ENCODE data around the gene ERCC4. TPM values are rescaled to one million over a fixed set of nuclear protein-coding genes. Genes with fewer than 3 reads are reported as not detected.
A peak's percentile ranks its signal among the peaks of the same experiment; 100 is the strongest.

Gene ERCC4
- total and polyA plus RNA-seq, 2 of the 8 experiments (the other 6 are each of a cell fraction or from before 2014, with no cell fraction given) = 1.6 to 13.2 TPM

- no peak overlapping the region for H3K9ac ChIP-seq (replicated peaks in 1 of 4; ENCODE audit: extremely low read depth in 1 of 4, low read depth in 3 of 4, low read length in 3 of 4)
- DNase-seq (ENCODE audit: low read depth in 1 of 2, low spot score in 2 of 2) (no peak), FAIRE-seq (no peak)
- H3K4ac ChIP-seq (replicated peaks; ENCODE audit: insufficient read length, low read depth, low read length) = no peak overlapping the region
- H3K27me3 ChIP-seq (replicated peaks in 1 of 4; ENCODE audit: control insufficient read depth in 3 of 4, extremely low read depth in 1 of 4, insufficient read depth in 3 of 4, low read length in 3 of 4) = no peaks in the 10 kb centered on the region
- peaks cover 0 to 6% (median 3%) of the 10 kb centered on the region in 4 experiments; a peak in 5 of 7 replicates for H3K4me1 ChIP-seq (replicated peaks in 1 of 4; ENCODE audit: control insufficient read depth in 3 of 4, insufficient read depth in 4 of 4, low read length in 3 of 4)
- 82% methylated on average over 14 of the region's 14 CpGs; no CpG with 5 or more reads in 1 of the 2 experiments for WGBS, 2 experiments (ENCODE audit: extremely low coverage in 1 of 2, insufficient coverage in 1 of 2, insufficient read length in 1 of 2, insufficient replicate concordance in 2 of 2, low coverage in 1 of 2, low lambda C conversion rate in 2 of 2, missing lambda C conversion rate in 1 of 2)
- H3K27ac ChIP-seq (ENCODE audit: low read depth, low read length) = no peak overlapping the region
- no peak overlapping the region for H2BK5ac ChIP-seq (ENCODE audit: low read depth, low read length)
- no peaks in the 10 kb centered on the region for H3K36me3 ChIP-seq (ENCODE audit: control insufficient read depth in 2 of 4, insufficient read depth in 4 of 4, low read length in 3 of 4)
- H2BK12ac ChIP-seq (ENCODE audit: low read depth, low read length) = no peak overlapping the region
- no peak overlapping the region for H4K8ac ChIP-seq (ENCODE audit: extremely low read depth, insufficient read depth, low read length)
- no peak overlapping the region for H3K4me2 ChIP-seq (ENCODE audit: insufficient read depth in 1 of 2, low read depth in 2 of 2, low read length in 2 of 2)
- H3K79me1 ChIP-seq (ENCODE audit: low read depth, low read length) = no peaks in the 10 kb centered on the region
- no peak overlapping the region for H4K91ac ChIP-seq (replicated peaks; ENCODE audit: insufficient read length, low read length)
- CTCF ChIA-PET (ENCODE audit: partially characterized antibody) = interaction anchor here (1.0 to 2.8 kb wide), 5 partner anchors 11 to 38 kb away, joined by 3 to 9 read pairs (median 3); partner anchors contain the start of gene ERCC4
- no peak overlapping the region for H2BK120ac ChIP-seq (replicated peaks; ENCODE audit: low read depth, low read length)
- peak overlapping the region; percentile 24 for H2AFZ ChIP-seq (ENCODE audit: low read length)
- H2BK15ac ChIP-seq (ENCODE audit: low read length) = no peak overlapping the region
- H2AK5ac ChIP-seq (ENCODE audit: low read depth, low read length) = no peak overlapping the region
- H4K20me1 ChIP-seq (replicated peaks in 1 of 2; ENCODE audit: control insufficient read depth in 1 of 2, insufficient read depth in 2 of 2, low read length in 2 of 2) = no peaks in the 10 kb centered on the region
- POLR2A ChIA-PET (ENCODE audit: partially characterized antibody) = no interaction called here
- H3K9me3 ChIP-seq (ENCODE audit: insufficient read depth in 2 of 2, low read depth in 1 of 2, low read length in 1 of 2) = no peaks in the 10 kb centered on the region
- no peak overlapping the region for H2BK20ac ChIP-seq (ENCODE audit: low read length)
- no peaks in the 10 kb centered on the region; the same call in 1 of the 2 replicates for H3K23me2 ChIP-seq (ENCODE audit: low read depth, low read length)
- H3K4me3 ChIP-seq (ENCODE audit: extremely low read depth in 1 of 4, insufficient read depth in 2 of 4, low read depth in 3 of 4, low read length in 4 of 4) = no peak overlapping the region
- no peak overlapping the region for H3K56ac ChIP-seq (replicated peaks; ENCODE audit: insufficient read length, low read depth, low read length)
- no peak overlapping the region for H3K23ac ChIP-seq (ENCODE audit: insufficient read length)
- no peak overlapping the region for H4K5ac ChIP-seq (ENCODE audit: insufficient read length, low read depth, low read length)
- H3K18ac ChIP-seq (ENCODE audit: extremely low read depth, low read length) = no peak overlapping the region
- H3K79me2 ChIP-seq (ENCODE audit: control insufficient read depth in 1 of 2, insufficient read depth in 2 of 2, low read length in 2 of 2) = no peaks in the 10 kb centered on the region
- H3K14ac ChIP-seq (ENCODE audit: insufficient read length) = no peak overlapping the region
- TF ChIP-seq HDAC6 (IDR thresholded peaks at IDR 0.05; ENCODE audit: low read depth, low read length) (no peak), TBP (IDR thresholded peaks at IDR 0.05; ENCODE audit: low read depth, low read length) (no peak)
Observed at GRCh38 chr16:13957197-13958078, 37.5 kb downstream of the ERCC4 start.
